ENCODE data around the gene GOLGA6D. TPM values are rescaled to one million over a fixed set of nuclear protein-coding genes. Genes with fewer than 3 reads are reported as not detected.
A peak's percentile ranks its signal among the peaks of the same experiment; 100 is the strongest.

The GOLGA6D gene
- total RNA-seq, 1 experiment from 2014 or later: 2.6 TPM

- TF ChIP-seq FOXK1 (CRISPR knock-in tag; IDR thresholded peaks at IDR 0.05) (peak; percentile 89), ETV6 (CRISPR knock-in tag; IDR thresholded peaks at IDR 0.05) (peak; percentile 76; the same call in 1 of the 2 replicates), CREM (CRISPR knock-in tag; IDR thresholded peaks at IDR 0.05) (no peak), STAT6 (CRISPR knock-in tag; conservative IDR thresholded peaks at IDR 0.05; ENCODE audit: low read depth) (no peak), JAZF1 (CRISPR knock-in tag; IDR thresholded peaks at IDR 0.05) (no peak), GABPB1 (CRISPR knock-in tag; IDR thresholded peaks at IDR 0.05) (peak; percentile 76; the same call in 1 of the 2 replicates), SMAD4 (CRISPR knock-in tag; IDR thresholded peaks at IDR 0.05) (no peak)
Measured at GRCh38 chr15:75335705-75336355, 53.2 kb downstream of the GOLGA6D start, which contains the start of gene COMMD4 (continued).

DNA sequence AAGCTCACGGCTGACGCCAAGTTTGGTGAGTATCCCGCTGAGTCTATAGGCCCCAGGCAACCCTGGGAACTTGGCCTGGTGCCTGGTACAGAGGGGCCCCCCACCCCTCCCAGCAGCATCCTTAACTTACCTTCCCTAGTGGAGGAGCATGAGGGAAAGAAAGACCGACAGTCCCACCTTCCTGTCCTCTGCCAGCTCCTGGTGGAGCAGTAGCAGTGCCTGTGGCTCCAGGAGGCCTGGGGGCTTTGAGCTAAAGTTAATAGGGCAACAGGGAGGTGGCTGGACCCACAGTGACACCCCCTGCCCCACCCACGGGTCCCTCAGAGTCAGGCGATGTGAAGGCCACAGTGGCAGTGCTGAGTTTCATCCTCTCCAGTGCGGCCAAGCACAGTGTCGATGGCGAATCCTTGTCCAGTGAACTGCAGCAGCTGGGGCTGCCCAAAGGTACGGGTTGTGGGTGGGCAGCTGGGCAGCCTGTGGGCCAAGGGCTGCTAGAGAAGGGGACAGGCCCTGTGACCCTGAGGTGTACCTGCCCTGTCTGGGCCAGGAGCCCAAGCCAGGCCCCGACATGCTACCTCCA, 56.1 kb downstream of the GOLGA6D start:
- CTCF ChIA-PET: interaction anchor here (1.9 kb wide), 1 partner anchor 29 kb away, joined by 5 read pairs; the partner anchor contains the start of gene MAN2C1
- Mint-ChIP-seq H3K4me1 (peaks cover 13% of the 10 kb centered on the region), H3K27me3 (ENCODE audit: low read depth) (peaks cover 4% of the 10 kb centered on the region; the same call in 1 of the 2 replicates), H3K4me3 (no peak overlapping the region), H3K27ac (no peak overlapping the region), H3K36me3 (peaks cover 5% of the 10 kb centered on the region; the same call in 1 of the 2 replicates), H3K9me3 (no peaks in the 10 kb centered on the region)
- POLR2A ChIA-PET: no interaction called here
- ATAC-seq (no peak), DNase-seq (ENCODE audit: low spot score) (no peak)
- TF ChIP-seq USF2 (CRISPR knock-in tag; IDR thresholded peaks at IDR 0.05): no peak
- TF ChIP-seq CREB1 (CRISPR knock-in tag; IDR thresholded peaks at IDR 0.05): no peak
- no peak for TF ChIP-seq NR1H2 (CRISPR knock-in tag; IDR thresholded peaks at IDR 0.05)
- TF ChIP-seq NFYB (CRISPR knock-in tag; conservative IDR thresholded peaks at IDR 0.05; ENCODE audit: low read depth): no peak
- TF ChIP-seq RORB (CRISPR knock-in tag; IDR thresholded peaks at IDR 0.05): no peak
- TF ChIP-seq NR2C2 (CRISPR knock-in tag; IDR thresholded peaks at IDR 0.05): no peak
- TF ChIP-seq, protein P1, sequence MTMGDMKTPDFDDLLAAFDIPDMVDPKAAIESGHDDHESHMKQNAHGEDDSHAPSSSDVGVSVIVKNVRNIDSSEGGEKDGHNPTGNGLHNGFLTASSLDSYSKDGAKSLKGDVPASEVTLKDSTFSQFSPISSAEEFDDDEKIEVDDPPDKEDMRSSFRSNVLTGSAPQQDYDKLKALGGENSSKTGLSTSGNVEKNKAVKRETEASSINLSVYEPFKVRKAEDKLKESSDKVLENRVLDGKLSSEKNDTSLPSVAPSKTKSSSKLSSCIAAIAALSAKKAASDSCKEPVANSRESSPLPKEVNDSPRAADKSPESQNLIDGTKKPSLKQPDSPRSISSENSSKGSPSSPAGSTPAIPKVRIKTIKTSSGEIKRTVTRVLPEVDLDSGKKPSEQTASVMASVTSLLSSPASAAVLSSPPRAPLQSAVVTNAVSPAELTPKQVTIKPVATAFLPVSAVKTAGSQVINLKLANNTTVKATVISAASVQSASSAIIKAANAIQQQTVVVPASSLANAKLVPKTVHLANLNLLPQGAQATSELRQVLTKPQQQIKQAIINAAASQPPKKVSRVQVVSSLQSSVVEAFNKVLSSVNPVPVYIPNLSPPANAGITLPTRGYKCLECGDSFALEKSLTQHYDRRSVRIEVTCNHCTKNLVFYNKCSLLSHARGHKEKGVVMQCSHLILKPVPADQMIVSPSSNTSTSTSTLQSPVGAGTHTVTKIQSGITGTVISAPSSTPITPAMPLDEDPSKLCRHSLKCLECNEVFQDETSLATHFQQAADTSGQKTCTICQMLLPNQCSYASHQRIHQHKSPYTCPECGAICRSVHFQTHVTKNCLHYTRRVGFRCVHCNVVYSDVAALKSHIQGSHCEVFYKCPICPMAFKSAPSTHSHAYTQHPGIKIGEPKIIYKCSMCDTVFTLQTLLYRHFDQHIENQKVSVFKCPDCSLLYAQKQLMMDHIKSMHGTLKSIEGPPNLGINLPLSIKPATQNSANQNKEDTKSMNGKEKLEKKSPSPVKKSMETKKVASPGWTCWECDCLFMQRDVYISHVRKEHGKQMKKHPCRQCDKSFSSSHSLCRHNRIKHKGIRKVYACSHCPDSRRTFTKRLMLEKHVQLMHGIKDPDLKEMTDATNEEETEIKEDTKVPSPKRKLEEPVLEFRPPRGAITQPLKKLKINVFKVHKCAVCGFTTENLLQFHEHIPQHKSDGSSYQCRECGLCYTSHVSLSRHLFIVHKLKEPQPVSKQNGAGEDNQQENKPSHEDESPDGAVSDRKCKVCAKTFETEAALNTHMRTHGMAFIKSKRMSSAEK (CRISPR knock-in tag; IDR thresholded peaks at IDR 0.05; ENCODE audit: borderline replicate concordance): no peak
- no peak for TF ChIP-seq MYBL2 (CRISPR knock-in tag; IDR thresholded peaks at IDR 0.05)
- no peak for TF ChIP-seq ATF1 (CRISPR knock-in tag; IDR thresholded peaks at IDR 0.05)
- no peak for TF ChIP-seq ESRRA (CRISPR knock-in tag; IDR thresholded peaks at IDR 0.05; ENCODE audit: borderline replicate concordance)
- TF ChIP-seq KAT7 (CRISPR knock-in tag; IDR thresholded peaks at IDR 0.05; ENCODE audit: borderline replicate concordance): no peak
- no peak for TF ChIP-seq ETV6 (CRISPR knock-in tag; IDR thresholded peaks at IDR 0.05)
- TF ChIP-seq, protein P2, sequence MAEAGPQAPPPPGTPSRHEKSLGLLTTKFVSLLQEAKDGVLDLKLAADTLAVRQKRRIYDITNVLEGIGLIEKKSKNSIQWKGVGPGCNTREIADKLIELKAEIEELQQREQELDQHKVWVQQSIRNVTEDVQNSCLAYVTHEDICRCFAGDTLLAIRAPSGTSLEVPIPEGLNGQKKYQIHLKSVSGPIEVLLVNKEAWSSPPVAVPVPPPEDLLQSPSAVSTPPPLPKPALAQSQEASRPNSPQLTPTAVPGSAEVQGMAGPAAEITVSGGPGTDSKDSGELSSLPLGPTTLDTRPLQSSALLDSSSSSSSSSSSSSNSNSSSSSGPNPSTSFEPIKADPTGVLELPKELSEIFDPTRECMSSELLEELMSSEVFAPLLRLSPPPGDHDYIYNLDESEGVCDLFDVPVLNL (CRISPR knock-in tag; IDR thresholded peaks at IDR 0.05; ENCODE audit: borderline replicate concordance, low read depth): no peak
- TF ChIP-seq FOXJ3 (CRISPR knock-in tag; IDR thresholded peaks at IDR 0.05; ENCODE audit: borderline replicate concordance): no peak
- no peak for TF ChIP-seq MXD4 (CRISPR knock-in tag; IDR thresholded peaks at IDR 0.05; ENCODE audit: borderline replicate concordance)
- TF ChIP-seq, protein P3, sequence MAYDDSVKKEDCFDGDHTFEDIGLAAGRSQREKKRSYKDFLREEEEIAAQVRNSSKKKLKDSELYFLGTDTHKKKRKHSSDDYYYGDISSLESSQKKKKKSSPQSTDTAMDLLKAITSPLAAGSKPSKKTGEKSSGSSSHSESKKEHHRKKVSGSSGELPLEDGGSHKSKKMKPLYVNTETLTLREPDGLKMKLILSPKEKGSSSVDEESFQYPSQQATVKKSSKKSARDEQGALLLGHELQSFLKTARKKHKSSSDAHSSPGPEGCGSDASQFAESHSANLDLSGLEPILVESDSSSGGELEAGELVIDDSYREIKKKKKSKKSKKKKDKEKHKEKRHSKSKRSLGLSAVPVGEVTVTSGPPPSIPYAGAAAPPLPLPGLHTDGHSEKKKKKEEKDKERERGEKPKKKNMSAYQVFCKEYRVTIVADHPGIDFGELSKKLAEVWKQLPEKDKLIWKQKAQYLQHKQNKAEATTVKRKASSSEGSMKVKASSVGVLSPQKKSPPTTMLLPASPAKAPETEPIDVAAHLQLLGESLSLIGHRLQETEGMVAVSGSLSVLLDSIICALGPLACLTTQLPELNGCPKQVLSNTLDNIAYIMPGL (CRISPR knock-in tag; IDR thresholded peaks at IDR 0.05): no peak
